Measurements from ENCODE around the gene TMC1.

Gene TMC1

GRCh38 chr9:72684615-72685014 lies 163.2 kb downstream of the TMC1 start:
- TF ChIP-seq CTCF (IDR thresholded peaks at IDR 0.05; ENCODE audit: insufficient read depth, low read depth, low read length, missing control alignments) = no peak
- no peak overlapping the region for H3K4me3 ChIP-seq (ENCODE audit: low read length)
- no peak for DNase-seq (ENCODE audit: low read depth)

GRCh38 chr9:72685911-72686310 lies 164.5 kb downstream of the TMC1 start:
- DNase-seq (ENCODE audit: low read depth) = no peak
- H3K4me3 ChIP-seq (ENCODE audit: low read length) = no peak overlapping the region
- no peak for TF ChIP-seq CTCF (IDR thresholded peaks at IDR 0.05; ENCODE audit: insufficient read depth, low read depth, low read length, missing control alignments)

- TF ChIP-seq CTCF (IDR thresholded peaks at IDR 0.05; ENCODE audit: insufficient read depth, low read depth, low read length, missing control alignments) = no peak
- DNase-seq (ENCODE audit: low read depth) = no peak
- no peak overlapping the region for H3K4me3 ChIP-seq (ENCODE audit: low read length)
Observed at GRCh38 chr9:72687331-72687730, 165.9 kb downstream of the TMC1 start.

GRCh38 chr9:72691671-72692070 lies 170.3 kb downstream of the TMC1 start:
- DNase-seq (ENCODE audit: low read depth) = no peak
- no peak overlapping the region for H3K4me3 ChIP-seq (ENCODE audit: low read length)
- TF ChIP-seq CTCF (IDR thresholded peaks at IDR 0.05; ENCODE audit: insufficient read depth, low read depth, low read length, missing control alignments) = no peak

- peak; percentile 30 for DNase-seq (ENCODE audit: low read depth)
- peak; percentile 8 for TF ChIP-seq CTCF (IDR thresholded peaks at IDR 0.05; ENCODE audit: insufficient read depth, low read depth, low read length, missing control alignments)
- H3K4me3 ChIP-seq (ENCODE audit: low read length) = no peak overlapping the region
Observed at GRCh38 chr9:72695365-72695764, 174.0 kb downstream of the TMC1 start.

- DNase-seq (ENCODE audit: low read depth) = no peak
- H3K4me3 ChIP-seq (ENCODE audit: low read length) = no peak overlapping the region
- no peak for TF ChIP-seq CTCF (IDR thresholded peaks at IDR 0.05; ENCODE audit: insufficient read depth, low read depth, low read length, missing control alignments)
Observed at GRCh38 chr9:72696511-72696910, 175.1 kb downstream of the TMC1 start.

GRCh38 chr9:72701510-72701909 lies 180.1 kb downstream of the TMC1 start:
- H3K4me3 ChIP-seq (ENCODE audit: low read length) = no peak overlapping the region
- TF ChIP-seq CTCF (IDR thresholded peaks at IDR 0.05; ENCODE audit: insufficient read depth, low read depth, low read length, missing control alignments) = no peak
- DNase-seq (ENCODE audit: low read depth) = no peak

Data from epithelial cell of esophagus (primary cell).